Neural cell (in vitro differentiated cells): ENCODE measurements around the gene CHST2. TPM values are rescaled to one million over a fixed set of nuclear protein-coding genes. Genes with fewer than 3 reads are reported as not detected.

Experiments
- H2AFZ ChIP-seq: fragments of 200-600, 300-800 bp; sonication (generic), shearing (Covaris generic); 2 replicates; pipeline ENCODE4 v1.6.0; 2014; ENCODE audit warnings: low read depth, mild to moderate bottlenecking, antibody characterized with exemption, low read length, moderate library complexity
- H3F3A ChIP-seq: fragments of 200-600 bp; shearing (Covaris generic); 2 replicates; pipeline ENCODE4 v1.6.1; 2016; ENCODE audit warnings: mild to moderate bottlenecking, moderate library complexity, mixed read lengths, antibody characterized with exemption, low read length; ENCODE audit not compliant: insufficient read depth, poor library complexity, severe bottlenecking
- H3K27ac ChIP-seq: fragments of 200-600, 300-800 bp; sonication (generic), shearing (Covaris generic); 2 replicates; pipeline ENCODE4 v1.5.1; 2014; ENCODE audit warnings: mild to moderate bottlenecking, low read length, moderate library complexity
- H3K27me3 ChIP-seq: fragments of 300-800, 200-600 bp; sonication (generic), shearing (Covaris generic); 2 replicates; pipeline ENCODE4 v1.6.0; 2014; ENCODE audit warnings: mild to moderate bottlenecking, low read depth, low read length, moderate library complexity; ENCODE audit not compliant: insufficient read depth
- H3K36me3 ChIP-seq: fragments of 300-800, 200-600 bp; sonication (generic), shearing (Covaris generic); 2 replicates; pipeline ENCODE4 v1.5.1; 2014; ENCODE audit warnings: mild to moderate bottlenecking, antibody characterized with exemption, low read length, moderate library complexity; ENCODE audit not compliant: insufficient read depth
- H3K4me2 ChIP-seq: fragments of 300-800, 200-600 bp; sonication (generic), shearing (Covaris generic); 2 replicates; pipeline ENCODE4 v1.6.0; 2014; ENCODE audit warnings: mild to moderate bottlenecking, low read length
- H3K4me3 ChIP-seq: fragments of 300-800, 200-600 bp; sonication (generic), shearing (Covaris generic); 2 replicates; pipeline ENCODE4 v1.5.1; 2014; ENCODE audit warnings: mild to moderate bottlenecking, low read length, moderate library complexity
- H3K79me2 ChIP-seq: fragments of 200-600 bp; shearing (Covaris generic); replicated peaks from 2 replicates; pipeline ENCODE4 v1.6.0; 2014; ENCODE audit warnings: mild to moderate bottlenecking, low read length, moderate library complexity; ENCODE audit not compliant: insufficient read depth
- H3K9ac ChIP-seq: fragments of 300-800, 200-600 bp; sonication (generic), shearing (Covaris generic); 2 replicates; pipeline ENCODE4 v1.6.1; 2016; ENCODE audit warnings: mild to moderate bottlenecking, low read length, mixed read lengths
- H3K9me2 ChIP-seq: fragments of 200-600 bp; shearing (Covaris generic); 2 replicates; pipeline ENCODE4 v1.6.1; 2016; ENCODE audit warnings: mild to moderate bottlenecking, low read length, mixed read lengths; ENCODE audit not compliant: insufficient read depth
- H3K9me3 ChIP-seq: fragments of 200-600, 300-800 bp; sonication (generic), shearing (Covaris generic); 2 replicates; pipeline ENCODE4 v1.6.1; 2016; ENCODE audit warnings: mild to moderate bottlenecking, mixed run types, low read length, moderate library complexity, mixed read lengths
- H4K20me1 ChIP-seq: fragments of 200-600 bp; shearing (Covaris generic); 2 replicates; pipeline ENCODE4 v1.6.1; 2016; ENCODE audit warnings: mild to moderate bottlenecking, mixed run types; ENCODE audit not compliant: insufficient read depth
- EP300 ChIP-seq: fragments of 450-650 bp; conservative IDR thresholded peaks from 2 replicates; pipeline ENCODE4 v1.6.1; 2014; ENCODE audit warnings: antibody characterized with exemption, mild to moderate bottlenecking, moderate library complexity; ENCODE audit not compliant: poor library complexity, severe bottlenecking
- EZH2 ChIP-seq: fragments of 200-600, 300-800 bp; shearing (Covaris generic), sonication (generic); IDR thresholded peaks from 2 replicates; pipeline ENCODE4 v1.6.1; 2014; ENCODE audit warnings: antibody characterized with exemption, low read length, borderline replicate concordance, mild to moderate bottlenecking; ENCODE audit not compliant: insufficient read depth, poor library complexity, severe bottlenecking
- MXI1 ChIP-seq: fragments of 450-650 bp; conservative IDR thresholded peaks from 2 replicates; pipeline ENCODE4 v1.6.1; 2014; ENCODE audit warnings: antibody characterized with exemption, mild to moderate bottlenecking; ENCODE audit not compliant: poor library complexity, severe bottlenecking
- POLR2AphosphoS5 ChIP-seq: IDR thresholded peaks from 2 replicates; pipeline ENCODE4 v1.6.1; 2012
- RAD21 ChIP-seq: fragments of 450-650 bp; conservative IDR thresholded peaks from 2 replicates; pipeline ENCODE4 v1.6.1; 2014; ENCODE audit warnings: antibody characterized with exemption, mild to moderate bottlenecking, moderate library complexity
- SMC3 ChIP-seq: fragments of 450-650 bp; conservative IDR thresholded peaks from 2 replicates; pipeline ENCODE4 v1.6.1; 2014; ENCODE audit warnings: antibody characterized with exemption, mild to moderate bottlenecking, moderate library complexity; ENCODE audit not compliant: poor library complexity
- TAF1 ChIP-seq: IDR thresholded peaks from 2 replicates; pipeline ENCODE4 v1.6.1; 2012; ENCODE audit warnings: low read depth
- polyA plus RNA-seq: library from polyadenylated mRNA; depleted of rRNA; stranded (reverse); fragments of >200 nt; gene quantifications from 2 replicates; pipeline ENCODE4 v1.2.3, GENCODE V29; 2014
- TF ChIP-seq, protein P1 (sequence below): fragments of 450-650 bp; IDR thresholded peaks from 2 replicates; pipeline ENCODE4 v1.5.1; 2014; ENCODE audit warnings: antibody characterized with exemption, mild to moderate bottlenecking, moderate library complexity; ENCODE audit not compliant: poor library complexity, severe bottlenecking
- TF ChIP-seq, protein P2 (sequence below): IDR thresholded peaks from 2 replicates; pipeline ENCODE4 v1.6.1; 2012; ENCODE audit warnings: borderline replicate concordance

The CHST2 gene
- polyA plus RNA-seq, 1 donor from 2014 or later, result 5.0 TPM

DNA sequence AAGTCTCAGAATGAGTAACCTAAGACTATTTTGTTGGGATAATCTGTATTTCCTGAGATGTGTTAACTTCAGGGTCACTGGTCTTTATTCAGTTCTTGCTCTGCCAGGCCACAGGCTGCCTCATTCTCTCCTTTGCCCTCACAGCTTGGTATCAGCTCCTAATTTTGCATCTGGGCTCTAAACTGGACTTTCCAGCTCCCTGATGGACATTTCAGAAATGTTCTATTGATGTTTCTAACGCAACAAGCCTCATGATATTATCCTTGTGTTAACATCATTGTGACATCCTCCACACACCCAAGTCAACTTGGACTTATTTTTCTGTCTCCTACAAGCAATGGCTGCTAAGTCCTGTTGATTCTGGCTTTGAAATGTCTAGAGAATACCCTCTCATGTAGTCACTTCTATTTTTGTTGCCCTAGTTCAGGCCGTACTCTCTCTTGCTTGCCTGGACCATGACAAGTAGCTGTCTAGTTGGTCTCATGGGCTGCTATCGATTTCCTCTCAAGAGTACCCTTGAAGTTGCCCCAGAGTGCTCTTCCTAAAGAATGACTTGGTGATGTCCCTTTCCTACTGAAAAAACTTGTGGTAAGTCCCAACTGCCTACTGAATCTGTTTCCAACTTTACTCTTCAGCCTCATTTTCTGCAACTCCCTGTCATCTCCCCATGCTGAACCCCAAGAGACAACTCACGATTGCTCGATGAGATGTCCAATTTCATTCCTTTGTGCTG, 52.7 kb downstream of the CHST2 start:
- Histone ChIP-seq H3K36me3 (no peaks in the 10 kb centered on the region), H3K9me2 (no peaks in the 10 kb centered on the region), H3K27me3 (no peaks in the 10 kb centered on the region), H3F3A (no peaks in the 10 kb centered on the region), H3K9ac (no peak overlapping the region), H4K20me1 (no peaks in the 10 kb centered on the region), H3K79me2 (no peaks in the 10 kb centered on the region), H3K9me3 (peaks cover 5% of the 10 kb centered on the region), H3K27ac (no peak overlapping the region), H3K4me3 (no peak overlapping the region), H2AFZ (no peak overlapping the region), H3K4me2 (no peak overlapping the region)
- TF ChIP-seq TAF1 (no peak), RAD21 (no peak), POLR2AphosphoS5 (no peak), EP300 (no peak), SMC3 (no peak)
- TF ChIP-seq, protein P1, sequence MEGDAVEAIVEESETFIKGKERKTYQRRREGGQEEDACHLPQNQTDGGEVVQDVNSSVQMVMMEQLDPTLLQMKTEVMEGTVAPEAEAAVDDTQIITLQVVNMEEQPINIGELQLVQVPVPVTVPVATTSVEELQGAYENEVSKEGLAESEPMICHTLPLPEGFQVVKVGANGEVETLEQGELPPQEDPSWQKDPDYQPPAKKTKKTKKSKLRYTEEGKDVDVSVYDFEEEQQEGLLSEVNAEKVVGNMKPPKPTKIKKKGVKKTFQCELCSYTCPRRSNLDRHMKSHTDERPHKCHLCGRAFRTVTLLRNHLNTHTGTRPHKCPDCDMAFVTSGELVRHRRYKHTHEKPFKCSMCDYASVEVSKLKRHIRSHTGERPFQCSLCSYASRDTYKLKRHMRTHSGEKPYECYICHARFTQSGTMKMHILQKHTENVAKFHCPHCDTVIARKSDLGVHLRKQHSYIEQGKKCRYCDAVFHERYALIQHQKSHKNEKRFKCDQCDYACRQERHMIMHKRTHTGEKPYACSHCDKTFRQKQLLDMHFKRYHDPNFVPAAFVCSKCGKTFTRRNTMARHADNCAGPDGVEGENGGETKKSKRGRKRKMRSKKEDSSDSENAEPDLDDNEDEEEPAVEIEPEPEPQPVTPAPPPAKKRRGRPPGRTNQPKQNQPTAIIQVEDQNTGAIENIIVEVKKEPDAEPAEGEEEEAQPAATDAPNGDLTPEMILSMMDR, result no peak

DNA sequence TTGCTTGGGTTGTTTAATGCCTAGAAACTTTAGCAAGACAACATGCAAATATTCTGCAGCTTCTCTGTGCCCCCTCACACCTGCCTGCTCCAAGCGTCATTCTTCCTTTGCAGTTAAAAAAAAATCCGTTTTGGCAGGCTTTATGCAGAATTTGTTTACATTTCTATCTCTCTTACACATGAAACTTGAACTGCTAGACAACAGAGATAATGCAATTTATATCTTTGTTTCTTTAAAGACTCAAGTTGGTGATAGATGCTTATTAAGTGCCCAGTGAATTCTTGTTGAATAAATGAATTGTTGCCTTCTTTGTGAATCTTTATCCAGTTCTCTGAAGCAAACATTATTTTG, 53.2 kb downstream of the CHST2 start:
- TF ChIP-seq RAD21 (no peak), EP300 (no peak), TAF1 (no peak), SMC3 (no peak), EZH2 (no peak), MXI1 (no peak), POLR2AphosphoS5 (no peak)
- TF ChIP-seq, protein P1, result no peak

DNA sequence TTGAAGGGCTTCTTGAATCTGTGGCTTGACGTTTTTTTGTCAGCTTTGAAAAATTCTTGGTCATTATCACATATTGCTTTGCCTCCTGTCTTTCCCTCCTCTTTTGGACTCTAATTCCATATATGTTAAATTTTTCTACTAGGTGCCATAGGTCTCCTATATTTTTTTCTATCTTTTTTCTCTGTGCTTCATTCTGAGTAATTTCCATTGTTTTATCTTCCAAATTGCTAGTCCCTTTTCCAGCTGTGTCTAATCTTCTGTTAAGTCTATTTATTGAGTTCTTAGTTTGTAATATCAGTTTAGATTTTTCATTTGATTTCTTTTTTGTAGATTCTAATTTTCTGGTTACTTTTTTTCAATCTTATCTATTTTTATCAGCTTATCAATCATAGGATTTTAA, 53.7 kb downstream of the CHST2 start:
- Histone ChIP-seq H3F3A (no peaks in the 10 kb centered on the region), H3K9me2 (no peaks in the 10 kb centered on the region), H3K9me3 (peaks cover 5% of the 10 kb centered on the region), H3K79me2 (no peaks in the 10 kb centered on the region), H3K4me2 (no peak overlapping the region), H3K4me3 (no peak overlapping the region), H3K27me3 (no peaks in the 10 kb centered on the region), H2AFZ (no peak overlapping the region), H4K20me1 (no peaks in the 10 kb centered on the region), H3K36me3 (no peaks in the 10 kb centered on the region), H3K9ac (no peak overlapping the region), H3K27ac (no peak overlapping the region)
- no peak for TF ChIP-seq TAF1
- TF ChIP-seq EZH2, result no peak
- no peak for TF ChIP-seq EP300
- TF ChIP-seq, protein P2, sequence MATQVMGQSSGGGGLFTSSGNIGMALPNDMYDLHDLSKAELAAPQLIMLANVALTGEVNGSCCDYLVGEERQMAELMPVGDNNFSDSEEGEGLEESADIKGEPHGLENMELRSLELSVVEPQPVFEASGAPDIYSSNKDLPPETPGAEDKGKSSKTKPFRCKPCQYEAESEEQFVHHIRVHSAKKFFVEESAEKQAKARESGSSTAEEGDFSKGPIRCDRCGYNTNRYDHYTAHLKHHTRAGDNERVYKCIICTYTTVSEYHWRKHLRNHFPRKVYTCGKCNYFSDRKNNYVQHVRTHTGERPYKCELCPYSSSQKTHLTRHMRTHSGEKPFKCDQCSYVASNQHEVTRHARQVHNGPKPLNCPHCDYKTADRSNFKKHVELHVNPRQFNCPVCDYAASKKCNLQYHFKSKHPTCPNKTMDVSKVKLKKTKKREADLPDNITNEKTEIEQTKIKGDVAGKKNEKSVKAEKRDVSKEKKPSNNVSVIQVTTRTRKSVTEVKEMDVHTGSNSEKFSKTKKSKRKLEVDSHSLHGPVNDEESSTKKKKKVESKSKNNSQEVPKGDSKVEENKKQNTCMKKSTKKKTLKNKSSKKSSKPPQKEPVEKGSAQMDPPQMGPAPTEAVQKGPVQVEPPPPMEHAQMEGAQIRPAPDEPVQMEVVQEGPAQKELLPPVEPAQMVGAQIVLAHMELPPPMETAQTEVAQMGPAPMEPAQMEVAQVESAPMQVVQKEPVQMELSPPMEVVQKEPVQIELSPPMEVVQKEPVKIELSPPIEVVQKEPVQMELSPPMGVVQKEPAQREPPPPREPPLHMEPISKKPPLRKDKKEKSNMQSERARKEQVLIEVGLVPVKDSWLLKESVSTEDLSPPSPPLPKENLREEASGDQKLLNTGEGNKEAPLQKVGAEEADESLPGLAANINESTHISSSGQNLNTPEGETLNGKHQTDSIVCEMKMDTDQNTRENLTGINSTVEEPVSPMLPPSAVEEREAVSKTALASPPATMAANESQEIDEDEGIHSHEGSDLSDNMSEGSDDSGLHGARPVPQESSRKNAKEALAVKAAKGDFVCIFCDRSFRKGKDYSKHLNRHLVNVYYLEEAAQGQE, result no peak
- no peak for TF ChIP-seq SMC3
- TF ChIP-seq, protein P1, result no peak
- no peak for TF ChIP-seq MXI1
- no peak for TF ChIP-seq RAD21
- no peak for TF ChIP-seq POLR2AphosphoS5

More for the DNA sequence above, 53.2 kb downstream of the CHST2 start:
- Histone ChIP-seq H3K36me3 (no peaks in the 10 kb centered on the region), H3K79me2 (no peaks in the 10 kb centered on the region), H4K20me1 (no peaks in the 10 kb centered on the region), H3K4me2 (no peak overlapping the region), H3K9me2 (no peaks in the 10 kb centered on the region), H3K9ac (no peak overlapping the region), H2AFZ (no peak overlapping the region), H3K4me3 (no peak overlapping the region), H3F3A (no peaks in the 10 kb centered on the region), H3K9me3 (peaks cover 5% of the 10 kb centered on the region), H3K27me3 (no peaks in the 10 kb centered on the region), H3K27ac (no peak overlapping the region)
